HepG2 (cell line): Measurements from ENCODE around the gene TP53TG3F. TPM values are rescaled to one million over a fixed set of nuclear protein-coding genes. Genes with fewer than 3 reads are reported as not detected.
"Not testable (repeated sequence)": the region's sequence is repeated elsewhere in the genome, so short reads cannot be mapped to it uniquely, and the experiment has no call there.

Experiments
- ATAC-seq: fragments of 200-7000 bp; cut with Tn5 transposase; 3 replicates; pipeline ENCODE4 v1.9.1; 2020; ENCODE audit warnings: mild to moderate bottlenecking, moderate library complexity
- BruUV-seq: library from RNA; stranded (reverse); fragments of 400-500 nt; replicated peaks from 2 replicates; lab custom pipeline; 2021; lab: Mats Ljungman, UMichigan
- CTCF ChIA-PET: fragments of 300-600 bp; formaldehyde crosslinking; extraction: SDS; loops from one replicate; lab custom pipeline; 2021; ENCODE audit warnings: low total read pairs, inconsistent platforms, low intra/inter-chr PET ratio; lab: Yijun Ruan, JAX
- POLR2A ChIA-PET: fragments of 350-600 bp; sonication (Branson Sonifier 250); formaldehyde crosslinking; loops from one replicate; lab custom pipeline; 2020; ENCODE audit warnings: antibody characterized with exemption, inconsistent platforms; lab: Yijun Ruan, JAX
- DNase-seq: peaks from one replicate; pipeline ENCODE4 v3.0.0-alpha.2; 2015; ENCODE audit warnings: low spot score
- FAIRE-seq: peaks from 3 replicates; lab custom pipeline; 2011; peaks lifted over from hg19 to GRCh38; lab: Jason Lieb, UNC
- H2AFZ ChIP-seq: one replicate; pipeline ENCODE4 v1.6.1; 2011; ENCODE audit warnings: low read length, inconsistent platforms
- H3K27ac ChIP-seq: fragments of 300-600 bp; 3 replicates; pipeline ENCODE4 v1.8.0; 2011; ENCODE audit warnings: mixed run types, mild to moderate bottlenecking, mixed read lengths, low read length, inconsistent platforms; ENCODE audit not compliant: insufficient read depth; ENCODE audit errors: extremely low read length
- H3K27me3 ChIP-seq, 2 experiments: fragments of 200-600 bp in 1 of 2; 2 replicates in 1 of 2; 3 replicates in 1 of 2; pipeline versions ENCODE4 v1.6.0 to v1.8.0; 2011; ENCODE audit warnings: low read length in 2 of 2, mild to moderate bottlenecking in 2 of 2, moderate library complexity in 2 of 2, inconsistent platforms in 1 of 2; ENCODE audit not compliant: insufficient read depth in 2 of 2, control insufficient read depth in 1 of 2
- H3K36me3 ChIP-seq, 2 experiments: fragments of 200-600 bp in 1 of 2; replicated peaks in 1 of 2; 2 replicates in 1 of 2; 3 replicates in 1 of 2; pipeline versions ENCODE4 v1.5.1 to v1.8.0; 2011; ENCODE audit warnings: low read length in 2 of 2, inconsistent platforms in 1 of 2; ENCODE audit not compliant: insufficient read depth in 2 of 2, control insufficient read depth in 1 of 2
- H3K4me1 ChIP-seq: 2 replicates; pipeline ENCODE4 v1.5.1; 2012; ENCODE audit warnings: low read length, inconsistent platforms; ENCODE audit not compliant: insufficient read depth
- H3K4me2 ChIP-seq: 2 replicates; pipeline ENCODE4 v1.6.0; 2011; ENCODE audit warnings: low read depth, low read length, inconsistent platforms
- H3K4me3 ChIP-seq, 3 experiments: fragments of 200-600 bp in 1 of 3; sonication (generic), shearing (Covaris generic) in 1 of 3; replicated peaks in 1 of 3; 2 replicates each; pipeline ENCODE4 v1.5.1; 2011 to 2016; ENCODE audit warnings: low read length in 3 of 3, inconsistent platforms in 2 of 3, low read depth in 2 of 3, mild to moderate bottlenecking in 2 of 3, control low read depth in 1 of 3, mixed read lengths in 1 of 3; ENCODE audit not compliant: insufficient read depth in 1 of 3
- H3K79me2 ChIP-seq: one replicate; pipeline ENCODE4 v1.6.1; 2011; ENCODE audit warnings: low read length, inconsistent platforms; ENCODE audit not compliant: insufficient read depth
- H3K9ac ChIP-seq: 2 replicates; pipeline ENCODE4 v1.6.0; 2011; ENCODE audit warnings: mild to moderate bottlenecking, low read depth, low read length, inconsistent platforms; ENCODE audit not compliant: insufficient read depth
- H3K9me3 ChIP-seq: 2 replicates; pipeline ENCODE4 v1.5.1; 2012; ENCODE audit warnings: mild to moderate bottlenecking, low read length
- H4K20me1 ChIP-seq: 2 replicates; pipeline ENCODE4 v1.6.0; 2011; ENCODE audit warnings: inconsistent platforms, mild to moderate bottlenecking, low read length, moderate library complexity; ENCODE audit not compliant: insufficient read depth
- WGBS: methylation state at CpG from one replicate; pipeline ENCODE4 v1.1.6; 2017; ENCODE audit warnings: low lambda C conversion rate; 5-methylcytosine and 5-hydroxymethylcytosine counted together
- in situ Hi-C: cut with HindIII; loops from 2 replicates; pipeline ENCODE4 v1.10.0; 2017; ENCODE audit warnings: low pct_unique_long_range_greater_than_20kb; ENCODE audit not compliant: extremely low pct_ligation_motif_present
- intact Hi-C: fragments of 100-400 bp; cut with micrococcal nuclease; formaldehyde crosslinking; loops from one replicate; pipeline ENCODE4 v1.10.0; 2022; ENCODE audit not compliant: unreplicated experiment
- polyA plus RNA-seq, 8 experiments: library from polyadenylated mRNA; depleted of rRNA in 3 of 8; stranded (reverse) in 7 of 8; unstranded in 1 of 8; fragments of >200 nt; fragmentation: Illumina TruSeq in 4 of 8; extraction: Trizol in 4 of 8; gene quantifications; 2 replicates each; pipeline versions ENCODE4 v1.2.1 to v1.2.3, GENCODE V29; 2011 to 2016; ENCODE audit warnings: low read depth in 4 of 8, missing spikeins in 1 of 8, mixed read lengths in 1 of 8; ENCODE audit not compliant: insufficient read depth in 1 of 8
- small RNA-seq, 3 experiments: library from RNA; depleted of rRNA; stranded (forward); fragments of <200 nt; gene quantifications; one replicate each; pipeline ENCODE3, GENCODE V24; 2012; ENCODE audit warnings: low read depth in 2 of 3, low replicate concordance in 1 of 3; ENCODE audit not compliant: insufficient read length in 3 of 3, insufficient read depth in 2 of 3
- total RNA-seq, 5 experiments: library from RNA; depleted of rRNA; stranded (reverse); fragments of >200 nt; fragmentation: Illumina TruSeq; extraction: Trizol; gene quantifications; 2 replicates each; pipeline ENCODE4 v1.2.3, GENCODE V29; 2016; ENCODE audit warnings: low read depth in 1 of 5

TP53TG3F gene
- total and polyA plus RNA-seq, 2 of the 13 experiments (the other 11 are each of a cell fraction or from before 2014, with no cell fraction given): not detected

DNA sequence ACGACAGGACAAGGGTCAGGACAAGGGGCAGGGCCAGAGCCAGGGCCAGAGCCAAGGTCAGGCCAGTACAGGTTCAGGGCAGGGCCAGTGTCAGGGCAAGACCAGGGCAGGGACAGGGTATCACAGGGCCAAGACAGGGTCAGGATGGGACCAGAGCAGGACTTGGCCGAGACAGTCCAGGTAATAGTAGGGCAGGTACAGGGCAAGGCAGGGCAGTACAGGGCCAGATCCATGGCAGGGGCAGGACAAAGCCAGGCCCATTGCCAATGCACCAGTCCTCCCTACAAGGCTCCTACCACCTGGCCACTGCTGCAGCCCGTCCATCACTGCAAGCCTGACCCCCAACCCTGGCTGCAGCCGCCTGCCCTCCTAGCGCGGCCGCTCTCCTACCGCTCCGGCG lies 50.5 kb downstream of the TP53TG3F start:
- H3K27me3 ChIP-seq, FAIRE-seq, H3K4me1 ChIP-seq, H3K9me3 ChIP-seq, ATAC-seq, H3K9ac ChIP-seq, H3K4me2 ChIP-seq, intact Hi-C loops, BruUV-seq, H3K36me3 ChIP-seq, POLR2A ChIA-PET, CTCF ChIA-PET, H2AFZ ChIP-seq, H3K27ac ChIP-seq, H3K79me2 ChIP-seq, DNase-seq, in situ Hi-C loops, H4K20me1 ChIP-seq, H3K4me3 ChIP-seq: not testable (repeated sequence)
- WGBS: no CpG with 5 or more reads among the region's 10 CpGs

Small RNA genes lying within 50 kb of the gene (small RNA-seq; reads per million reads assigned to genes)
- gene AC136944.5: 0 reads per million in 3 experiments
- 0 reads per million in 3 experiments for gene AC136944.6

Other genes starting within 250 kb of the TP53TG3F start
- not detected in 2 replicates for gene TP53TG3E, start 155.3 kb upstream of the TP53TG3F start, total RNA-seq (2016; rRNA removed; fragmentation: Illumina TruSeq; extraction: Trizol)
- not detected in 2 replicates for gene TP53TG3E, start 155.3 kb upstream of the TP53TG3F start, polyA plus RNA-seq (2011; rRNA removed)
- gene TP53TG3B, start 98.8 kb upstream of the TP53TG3F start, total RNA-seq (2016; rRNA removed; fragmentation: Illumina TruSeq; extraction: Trizol): not detected in 2 replicates
- not detected in 2 replicates for gene TP53TG3B, start 98.8 kb upstream of the TP53TG3F start, polyA plus RNA-seq (2011; rRNA removed)